Hepatocyte (in vitro differentiated cells): ENCODE data around the gene RFNG. TPM values are rescaled to one million over a fixed set of nuclear protein-coding genes. Genes with fewer than 3 reads are reported as not detected.

ENCODE experiments used
- DNase-seq: peaks from one replicate; pipeline ENCODE4 v3.0.0-alpha.2; 2016; ENCODE audit warnings: low spot score
- H2AFZ ChIP-seq: fragments of 200-600 bp; sonication (generic); 2 replicates; pipeline ENCODE4 v1.6.0; 2016; ENCODE audit warnings: antibody characterized with exemption, mild to moderate bottlenecking
- H3K27ac ChIP-seq: fragments of 200-600 bp; sonication (generic); 2 replicates; pipeline ENCODE4 v1.5.1; 2016; ENCODE audit warnings: mild to moderate bottlenecking
- H3K27me3 ChIP-seq: fragments of 200-600 bp; sonication (generic); 2 replicates; pipeline ENCODE4 v1.6.1; 2016
- H3K36me3 ChIP-seq: fragments of 200-600 bp; sonication (generic); replicated peaks from 2 replicates; pipeline ENCODE4 v1.5.1; 2016; ENCODE audit warnings: low read depth; ENCODE audit not compliant: insufficient read depth
- H3K4me1 ChIP-seq: fragments of 200-600 bp; sonication (generic); 2 replicates; pipeline ENCODE4 v1.5.1; 2016; ENCODE audit warnings: mild to moderate bottlenecking, moderate library complexity; ENCODE audit not compliant: insufficient read depth
- H3K4me2 ChIP-seq: fragments of 200-600 bp; sonication (generic); 2 replicates; pipeline ENCODE4 v1.6.0; 2016
- H3K4me3 ChIP-seq: fragments of 200-600 bp; sonication (generic); 2 replicates; pipeline ENCODE4 v1.5.1; 2016; ENCODE audit warnings: mild to moderate bottlenecking
- H3K79me2 ChIP-seq: fragments of 200-600 bp; sonication (generic); 2 replicates; pipeline ENCODE4 v1.6.0; 2017; ENCODE audit warnings: mild to moderate bottlenecking
- H3K9me2 ChIP-seq: fragments of 200-600 bp; sonication (generic); replicated peaks from 2 replicates; pipeline ENCODE4 v1.6.0; 2017; ENCODE audit warnings: mild to moderate bottlenecking; ENCODE audit not compliant: insufficient read depth
- H3K9me3 ChIP-seq: fragments of 200-600 bp; sonication (generic); 2 replicates; pipeline ENCODE4 v1.5.1; 2016; ENCODE audit warnings: low read depth, mild to moderate bottlenecking
- H4K20me1 ChIP-seq: fragments of 200-600 bp; sonication (generic); 2 replicates; pipeline ENCODE4 v1.6.0; 2016; ENCODE audit warnings: mild to moderate bottlenecking; ENCODE audit not compliant: insufficient read depth, poor library complexity, severe bottlenecking
- CTCF ChIP-seq: fragments of 200-600 bp; sonication (generic); IDR thresholded peaks from 2 replicates; pipeline ENCODE4 v1.5.1; 2016; ENCODE audit warnings: antibody characterized with exemption, mild to moderate bottlenecking; ENCODE audit not compliant: poor library complexity
- EZH2 ChIP-seq: fragments of 200-600 bp; sonication (generic); IDR thresholded peaks from 2 replicates; pipeline ENCODE4 v1.6.1; 2016; ENCODE audit warnings: antibody characterized with exemption, mild to moderate bottlenecking, borderline replicate concordance
- EZH2phosphoT487 ChIP-seq: fragments of 200-600 bp; sonication (generic); IDR thresholded peaks from one replicate; pipeline ENCODE4 v1.6.1; 2018; ENCODE audit warnings: antibody characterized with exemption, mild to moderate bottlenecking, low read depth, moderate library complexity; ENCODE audit not compliant: unreplicated experiment, severe bottlenecking
- WGBS: methylation state at CpG from one replicate; pipeline ENCODE4 v1.1.6; 2016; ENCODE audit warnings: low lambda C conversion rate; ENCODE audit errors: missing lambda C conversion rate; 5-methylcytosine and 5-hydroxymethylcytosine counted together
- polyA plus RNA-seq: library from polyadenylated mRNA; unstranded; fragments of >200 nt; fragmentation: Nextera tagmentation; extraction: Ambion mirVana; gene quantifications from 2 replicates; pipeline ENCODE4 v1.2.1, GENCODE V29; 2016
- total RNA-seq: library from RNA; depleted of rRNA; stranded (reverse); fragments of >200 nt; gene quantifications from 2 replicates; pipeline ENCODE4 v1.2.3, GENCODE V29; 2014

The RFNG gene
- total and polyA plus RNA-seq, 2 experiments from 2014 or later: 43.2 to 109 TPM

- no peaks in the 10 kb centered on the region for H3K9me2 ChIP-seq
- peaks cover 11% of the 10 kb centered on the region for H3K79me2 ChIP-seq
- H3K4me1 ChIP-seq: peaks cover 9% of the 10 kb centered on the region
- no peaks in the 10 kb centered on the region for H3K27me3 ChIP-seq
- no peak for TF ChIP-seq CTCF
- no peak for TF ChIP-seq EZH2
- no peak for TF ChIP-seq EZH2phosphoT487
- no peak for DNase-seq
- peak overlapping the region; percentile 98 for H3K4me2 ChIP-seq
- peak overlapping the region; percentile 16 for H2AFZ ChIP-seq
- H3K9me3 ChIP-seq: no peaks in the 10 kb centered on the region
- no peaks in the 10 kb centered on the region for H4K20me1 ChIP-seq
- 20% methylated on average over 10 of the region's 10 CpGs for WGBS
- H3K4me3 ChIP-seq: no peak overlapping the region
- peak overlapping the region; percentile 77 for H3K27ac ChIP-seq
- no peaks in the 10 kb centered on the region for H3K36me3 ChIP-seq
Observed at GRCh38 chr17:82037889-82038195, 13.8 kb downstream of the RFNG start.

GRCh38 chr17:82037092-82037888 lies 14.3 kb downstream of the RFNG start, which contains the start of gene DCXR:
Gene DCXR, minus strand, starts transcription at chr17:82037697. Its CDS starts 15 bp downstream, at chr17:82037682.
- Histone ChIP-seq H3K27me3 (no peaks in the 10 kb centered on the region), H2AFZ (peak within 1 kb of the TSS; percentile 67), H3K79me2 (peaks cover 11% of the 10 kb centered on the region), H3K9me3 (no peaks in the 10 kb centered on the region), H3K9me2 (no peaks in the 10 kb centered on the region), H3K4me2 (peak within 1 kb of the TSS; percentile 98), H3K36me3 (no peaks in the 10 kb centered on the region), H3K4me3 (peak within 1 kb of the TSS; percentile 70), H3K27ac (peak within 1 kb of the TSS; percentile 98), H3K4me1 (peaks cover 11% of the 10 kb centered on the region), H4K20me1 (no peaks in the 10 kb centered on the region)
- DNase-seq: peak; percentile 98
- no peak for TF ChIP-seq EZH2
- peak; percentile 83 for TF ChIP-seq CTCF
- WGBS: 2% methylated on average over 32 of the region's 92 CpGs

GRCh38 chr17:82036634-82037091 lies 14.9 kb downstream of the RFNG start:
- peaks cover 11% of the 10 kb centered on the region for H3K79me2 ChIP-seq
- no peaks in the 10 kb centered on the region for H4K20me1 ChIP-seq
- peak overlapping the region; percentile 38 for H2AFZ ChIP-seq
- peak overlapping the region; percentile 98 for H3K4me2 ChIP-seq
- H3K9me3 ChIP-seq: no peaks in the 10 kb centered on the region
- H3K27me3 ChIP-seq: no peaks in the 10 kb centered on the region
- WGBS: 49% methylated on average over 23 of the region's 23 CpGs
- peak overlapping the region; percentile 98 for H3K27ac ChIP-seq
- TF ChIP-seq CTCF (no peak), EZH2phosphoT487 (no peak), EZH2 (no peak)
- H3K4me3 ChIP-seq: peak overlapping the region; percentile 62
- peaks cover 15% of the 10 kb centered on the region for H3K4me1 ChIP-seq
- H3K36me3 ChIP-seq: no peaks in the 10 kb centered on the region
- DNase-seq: no peak
- no peaks in the 10 kb centered on the region for H3K9me2 ChIP-seq
